ENCODE measurements around the gene ZBTB7C. TPM values are rescaled to one million over a fixed set of nuclear protein-coding genes. Genes with fewer than 3 reads are reported as not detected.

Gene ZBTB7C
- total RNA-seq, 1 donor = 0.09 TPM

DNA sequence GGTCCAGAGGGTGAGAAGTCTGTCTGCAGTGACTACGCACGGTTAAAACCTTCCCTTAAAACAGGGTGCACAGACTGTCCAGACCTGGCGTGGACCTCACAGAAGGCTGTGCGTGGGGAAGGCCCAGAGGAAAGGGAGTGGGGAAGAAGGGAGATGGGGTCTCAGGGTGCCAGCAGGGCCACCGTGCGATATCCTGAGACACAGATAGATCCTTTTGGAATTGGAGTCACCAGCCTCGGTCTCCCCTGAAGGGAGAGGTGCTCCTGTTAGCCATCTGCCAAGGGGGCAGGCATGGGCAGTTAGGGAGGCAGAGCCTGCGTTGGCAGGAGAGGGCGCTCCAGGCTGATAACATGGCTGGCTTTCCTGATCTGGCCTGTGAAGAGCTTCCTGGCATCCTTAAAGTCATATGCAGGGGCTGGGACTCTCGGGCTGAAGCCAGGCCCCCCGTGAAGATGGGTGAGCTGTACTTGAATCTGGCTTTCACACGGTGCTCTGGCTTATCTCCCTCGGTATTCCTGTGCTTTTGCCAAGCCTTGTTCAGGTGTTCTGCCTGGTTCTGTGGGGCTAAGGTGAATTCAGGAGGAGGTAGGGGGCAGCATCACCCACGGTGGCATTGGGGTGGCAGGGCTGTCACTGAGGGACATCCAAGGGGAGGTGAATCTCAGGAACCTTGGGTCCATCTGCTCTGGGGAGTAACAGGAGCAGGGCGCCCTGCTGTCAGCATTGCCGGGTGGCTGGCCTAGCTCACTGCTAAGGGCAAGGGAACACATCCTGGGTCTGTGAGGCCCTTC is 371.5 kb downstream of the ZBTB7C start:
- no peak overlapping the region for H3K4me3 ChIP-seq (ENCODE audit: low read depth, low read length)
- no peak for DNase-seq (ENCODE audit: low read depth)
- TF ChIP-seq, protein P1, sequence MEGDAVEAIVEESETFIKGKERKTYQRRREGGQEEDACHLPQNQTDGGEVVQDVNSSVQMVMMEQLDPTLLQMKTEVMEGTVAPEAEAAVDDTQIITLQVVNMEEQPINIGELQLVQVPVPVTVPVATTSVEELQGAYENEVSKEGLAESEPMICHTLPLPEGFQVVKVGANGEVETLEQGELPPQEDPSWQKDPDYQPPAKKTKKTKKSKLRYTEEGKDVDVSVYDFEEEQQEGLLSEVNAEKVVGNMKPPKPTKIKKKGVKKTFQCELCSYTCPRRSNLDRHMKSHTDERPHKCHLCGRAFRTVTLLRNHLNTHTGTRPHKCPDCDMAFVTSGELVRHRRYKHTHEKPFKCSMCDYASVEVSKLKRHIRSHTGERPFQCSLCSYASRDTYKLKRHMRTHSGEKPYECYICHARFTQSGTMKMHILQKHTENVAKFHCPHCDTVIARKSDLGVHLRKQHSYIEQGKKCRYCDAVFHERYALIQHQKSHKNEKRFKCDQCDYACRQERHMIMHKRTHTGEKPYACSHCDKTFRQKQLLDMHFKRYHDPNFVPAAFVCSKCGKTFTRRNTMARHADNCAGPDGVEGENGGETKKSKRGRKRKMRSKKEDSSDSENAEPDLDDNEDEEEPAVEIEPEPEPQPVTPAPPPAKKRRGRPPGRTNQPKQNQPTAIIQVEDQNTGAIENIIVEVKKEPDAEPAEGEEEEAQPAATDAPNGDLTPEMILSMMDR (IDR thresholded peaks at IDR 0.05; ENCODE audit: insufficient read depth, low read length) = no peak

GRCh38 chr18:48036641-48037421 is 372.4 kb downstream of the ZBTB7C start:
- H3K4me3 ChIP-seq (ENCODE audit: low read depth, low read length) = no peak overlapping the region
- DNase-seq (ENCODE audit: low read depth) = no peak
- TF ChIP-seq, protein P1 (IDR thresholded peaks at IDR 0.05; ENCODE audit: insufficient read depth, low read length) = no peak

DNA sequence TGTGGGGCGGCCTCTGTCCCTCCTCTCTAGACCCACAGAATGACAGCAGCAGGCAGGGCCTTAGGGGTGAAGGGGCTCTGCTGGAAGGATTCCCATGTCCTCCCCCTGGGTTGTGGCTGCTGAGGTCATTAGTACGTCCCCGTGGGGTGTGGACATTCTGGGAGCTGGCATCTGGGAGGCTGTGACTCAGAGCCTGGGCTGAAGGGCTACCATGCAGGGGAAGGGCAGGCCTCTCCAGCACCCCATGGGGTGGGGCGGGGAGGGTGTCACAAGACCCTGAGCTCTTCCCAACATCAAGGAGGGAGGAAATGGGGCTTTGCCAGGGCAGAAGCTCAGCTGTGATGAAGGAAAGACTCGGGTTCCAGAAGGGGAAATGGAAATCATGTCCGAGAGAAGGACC is 373.0 kb downstream of the ZBTB7C start:
- peak; percentile 17 for DNase-seq (ENCODE audit: low read depth)
- H3K4me3 ChIP-seq (ENCODE audit: low read depth, low read length) = no peak overlapping the region

DNA sequence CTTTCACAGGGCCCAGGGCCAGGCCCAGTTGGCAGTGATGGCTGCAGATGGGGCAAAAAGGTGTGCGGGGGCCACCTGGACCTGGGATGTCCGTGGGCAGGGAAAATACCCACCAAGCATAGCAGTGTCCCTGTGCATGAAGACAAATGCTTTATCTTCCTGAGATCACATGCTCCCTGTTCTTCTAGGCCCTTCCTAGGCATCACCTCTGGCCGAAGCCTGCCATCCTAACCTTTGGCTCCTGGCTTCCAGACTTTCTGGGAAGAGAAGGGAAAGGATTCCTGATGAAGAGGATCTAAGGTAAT is 373.7 kb downstream of the ZBTB7C start:
- no peak overlapping the region for H3K4me3 ChIP-seq (ENCODE audit: low read depth, low read length)
- TF ChIP-seq, protein P1 (IDR thresholded peaks at IDR 0.05; ENCODE audit: insufficient read depth, low read length) = no peak
- DNase-seq (ENCODE audit: low read depth) = no peak

More for the DNA sequence above, 373.0 kb downstream of the ZBTB7C start:
- TF ChIP-seq, protein P1 (IDR thresholded peaks at IDR 0.05; ENCODE audit: insufficient read depth, low read length) = no peak

DNA sequence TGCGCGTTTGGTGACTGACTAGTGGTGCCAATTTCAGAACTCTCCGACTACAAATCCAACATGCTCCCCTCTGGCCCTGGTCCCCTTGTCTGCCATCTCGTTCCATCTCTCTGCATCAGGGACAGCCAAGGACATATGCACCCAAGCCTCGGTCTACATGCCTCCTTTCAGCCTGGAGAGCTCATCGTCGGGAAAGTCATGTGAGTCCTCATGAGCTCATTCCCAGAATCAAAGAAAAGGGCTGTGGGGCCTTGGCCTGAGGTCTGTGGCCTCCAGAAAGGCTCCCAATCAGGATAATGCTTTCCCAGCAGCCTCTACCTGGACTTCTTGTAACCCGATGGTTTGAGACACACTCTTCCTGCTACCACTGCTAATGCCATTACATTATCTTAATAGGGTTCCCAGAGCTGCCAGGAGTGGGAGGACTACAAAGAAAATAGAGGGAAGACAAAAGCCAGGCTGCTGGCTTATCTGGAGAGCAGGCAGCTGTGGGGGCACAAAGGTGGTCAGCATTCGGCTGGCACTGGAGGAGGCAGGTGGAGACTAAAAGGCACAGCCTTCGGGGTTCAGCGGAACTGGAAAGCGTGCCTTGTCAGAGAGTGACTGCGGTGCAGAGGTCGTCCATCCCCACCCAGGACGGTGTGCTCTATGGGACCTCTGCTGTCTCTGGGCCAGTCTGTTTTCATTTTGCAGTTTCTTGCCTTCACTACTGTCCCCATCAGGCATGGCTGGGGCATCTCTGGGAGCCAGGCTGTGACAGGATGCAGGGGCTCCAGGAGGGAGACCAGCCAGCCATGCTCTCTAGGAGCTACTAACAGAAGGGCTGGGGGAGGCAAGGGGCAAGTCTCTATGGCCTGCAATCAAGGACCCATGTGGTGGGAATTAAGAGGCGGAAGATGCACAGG is 374.3 kb downstream of the ZBTB7C start:
- DNase-seq (ENCODE audit: low read depth) = no peak
- TF ChIP-seq, protein P1 (IDR thresholded peaks at IDR 0.05; ENCODE audit: insufficient read depth, low read length) = no peak
- H3K4me3 ChIP-seq (ENCODE audit: low read depth, low read length) = no peak overlapping the region

DNA sequence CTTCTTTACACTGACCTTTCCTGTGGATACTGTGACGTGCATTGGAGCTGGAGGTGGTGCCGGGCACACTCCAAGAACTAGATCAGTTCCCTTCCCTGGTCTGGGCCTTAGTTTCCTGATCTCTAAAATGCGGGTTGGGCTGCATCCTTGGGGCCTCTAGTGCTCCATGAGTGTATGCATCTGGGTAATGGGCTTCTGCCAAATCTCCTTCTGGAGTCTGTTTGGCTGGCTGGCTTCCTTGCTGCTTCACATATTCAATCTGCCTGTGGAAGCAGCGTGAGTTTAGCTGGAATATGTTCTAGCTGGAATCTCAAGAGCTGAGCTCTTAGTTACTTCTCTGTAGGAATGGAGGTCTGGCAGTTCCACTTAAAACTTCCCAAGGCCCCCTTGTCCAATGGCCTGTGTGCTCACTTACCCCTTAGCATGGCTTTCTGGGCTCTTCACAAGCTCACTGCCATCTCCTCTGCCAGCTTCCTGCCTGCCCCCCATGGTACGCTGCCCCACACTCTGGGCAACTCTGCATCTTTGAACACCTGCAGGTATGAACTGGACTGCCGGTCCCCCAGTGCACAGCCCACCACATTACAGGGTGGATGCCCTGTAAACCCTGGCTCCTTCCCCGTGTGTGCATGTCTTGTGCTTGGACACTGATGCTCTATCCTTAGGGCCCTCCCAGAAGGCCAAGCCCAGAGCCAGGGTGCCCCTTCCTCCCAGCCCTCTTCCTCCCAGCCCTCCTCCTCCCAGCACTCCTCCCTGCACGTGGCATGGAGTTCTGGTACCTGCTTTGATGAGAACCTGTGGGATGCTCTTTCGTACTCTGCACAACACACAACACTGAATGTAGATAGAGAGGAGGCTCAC is 375.2 kb downstream of the ZBTB7C start:
- DNase-seq (ENCODE audit: low read depth) = peak; percentile 76
- no peak overlapping the region for H3K4me3 ChIP-seq (ENCODE audit: low read depth, low read length)
- TF ChIP-seq, protein P1 (IDR thresholded peaks at IDR 0.05; ENCODE audit: insufficient read depth, low read length) = no peak
